PC-3 (cell line): ENCODE data around the gene CNN1.

Experiments used
- CTCF ChIP-seq: fragments of 300-600 bp; sonication (generic); conservative IDR thresholded peaks from 2 replicates; pipeline ENCODE4 v1.5.1; 2017; ENCODE audit warnings: antibody characterized with exemption, low read depth, mild to moderate bottlenecking, low read length
- EZH2 ChIP-seq: fragments of 300-600 bp; sonication (generic); IDR thresholded peaks from one replicate; pipeline ENCODE4 v1.6.1; 2017; ENCODE audit warnings: antibody characterized with exemption, mild to moderate bottlenecking, low read length; ENCODE audit not compliant: unreplicated experiment
- EZH2phosphoT487 ChIP-seq: fragments of 300-600 bp; sonication (generic); IDR thresholded peaks from 2 replicates; pipeline ENCODE4 v1.6.1; 2018; ENCODE audit warnings: mild to moderate bottlenecking, antibody characterized with exemption, low read length, borderline replicate concordance

GRCh38 chr19:11489378-11489777 lies 49.3 kb upstream of the CNN1 start:
- TF ChIP-seq EZH2 (no peak), CTCF (no peak), EZH2phosphoT487 (no peak)
